SW 1271 (cell line): ENCODE results near the gene CHP1.
"Not testable (repeated sequence)": the region's sequence is repeated elsewhere in the genome, so short reads cannot be mapped to it uniquely, and the experiment has no call there.

Source experiments
- DNase-seq, 2 experiments: peaks; one replicate each; lab custom pipeline; 2025; lab: John Stamatoyannopoulos, UW

The CHP1 gene

DNA sequence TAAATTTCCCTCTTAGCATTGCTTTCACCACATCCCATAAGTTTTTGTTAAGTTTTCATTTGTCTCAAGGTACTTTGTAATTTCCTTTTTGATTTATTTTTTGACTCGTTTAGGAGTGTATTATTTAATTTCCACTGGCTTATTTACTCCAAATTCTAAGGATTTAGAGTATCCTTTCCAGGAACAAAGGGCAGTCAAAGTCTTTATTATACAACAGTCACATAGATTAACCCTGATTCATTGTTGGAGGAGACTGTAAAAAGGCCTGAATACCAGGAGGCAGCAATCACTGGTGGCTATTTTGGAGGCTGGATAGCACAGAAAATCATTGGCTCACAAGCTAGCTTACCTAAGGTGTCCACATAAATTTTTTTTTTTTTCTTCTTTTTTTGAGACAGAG, 61.5 kb downstream of the CHP1 start:
- no peak for DNase-seq

DNA sequence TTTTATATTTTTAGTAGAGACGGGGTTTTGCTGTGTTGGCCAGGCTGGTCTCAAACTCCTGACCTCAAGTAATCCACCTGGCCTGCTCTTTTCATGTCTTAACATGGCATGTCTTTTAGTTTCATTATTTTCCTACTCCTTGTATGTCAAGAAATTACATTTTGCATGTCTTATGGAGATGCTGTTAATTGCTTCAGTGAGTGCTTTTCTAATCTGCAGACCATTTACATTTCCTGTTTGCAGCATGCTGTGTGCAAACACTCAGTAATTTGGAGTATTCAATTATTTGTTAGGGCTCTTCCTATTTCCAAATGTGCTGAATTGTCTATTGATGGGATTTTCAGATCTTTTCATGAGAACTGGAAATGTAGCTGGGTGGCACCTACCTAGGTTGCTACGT, 70.1 kb downstream of the CHP1 start:
- not testable (repeated sequence) for DNase-seq

- no peak for DNase-seq
Measured at GRCh38 chr15:41301587-41301986, 70.5 kb downstream of the CHP1 start.

DNA sequence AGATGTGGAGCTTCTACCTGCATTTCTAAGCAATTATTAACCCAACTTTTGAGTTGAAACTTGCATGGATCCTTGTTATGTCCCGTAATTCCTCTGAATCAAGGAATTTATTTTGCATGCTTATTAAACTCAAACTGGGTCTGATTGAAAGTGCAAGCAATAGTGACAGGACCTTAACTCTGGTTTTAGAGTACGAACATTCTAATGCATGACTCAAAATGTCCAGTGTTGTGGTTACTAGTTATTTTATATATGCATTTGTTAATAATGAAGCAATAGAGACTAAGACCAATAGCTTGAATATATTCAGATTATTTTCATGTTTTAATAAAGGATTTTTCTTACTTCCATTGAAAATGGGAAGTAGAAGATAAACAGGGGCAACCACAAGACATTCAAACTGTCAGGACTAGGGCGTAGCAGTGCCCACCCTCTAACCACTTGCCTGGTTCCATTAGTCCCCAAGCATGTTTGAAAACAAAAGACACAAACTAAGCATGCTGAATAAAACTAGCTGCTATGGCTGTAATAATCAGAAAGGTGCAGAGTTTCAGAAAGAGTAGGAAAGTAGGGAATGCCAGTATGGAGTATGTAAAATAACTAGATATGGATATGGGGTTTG, 73.2 kb downstream of the CHP1 start:
- no peak for DNase-seq

- DNase-seq = no peak
Measured at GRCh38 chr15:41307679-41308078, 76.6 kb downstream of the CHP1 start.

DNA sequence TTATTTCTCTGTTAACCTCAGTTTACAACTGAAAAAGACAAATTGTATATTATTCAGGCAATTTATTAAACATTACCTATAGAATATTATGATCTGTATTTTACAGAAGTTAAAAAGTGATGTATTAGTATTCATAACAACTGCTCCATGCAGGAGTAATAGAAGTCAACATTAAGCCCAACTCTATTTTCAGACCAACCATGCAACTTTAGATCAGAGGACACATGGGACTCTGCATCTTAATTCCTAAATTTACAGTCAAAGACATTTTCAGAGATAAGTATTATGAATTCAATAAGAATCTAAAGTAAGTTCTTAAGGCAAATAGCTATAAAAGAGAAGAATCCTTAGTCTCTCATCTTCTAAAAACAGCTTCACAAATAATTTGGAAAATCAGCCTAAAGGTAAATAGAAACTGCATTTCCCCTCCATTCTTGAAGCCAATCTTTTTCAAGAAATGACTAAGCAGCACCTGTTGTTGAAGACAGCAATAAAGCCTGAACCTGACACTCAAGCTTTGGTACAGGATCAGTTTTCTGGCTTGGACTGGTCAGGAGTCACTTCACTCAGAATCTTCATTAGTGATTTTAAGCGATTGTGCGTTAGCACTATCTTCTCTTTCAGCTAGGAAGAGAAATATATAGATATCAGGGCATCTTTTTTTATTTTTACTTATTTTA, 78.3 kb downstream of the CHP1 start:
- no peak for DNase-seq

GRCh38 chr15:41320805-41321330, 89.8 kb downstream of the CHP1 start:
- not testable (repeated sequence) for DNase-seq

- DNase-seq = no peak
Measured at GRCh38 chr15:41323611-41324010, 92.5 kb downstream of the CHP1 start.

DNA sequence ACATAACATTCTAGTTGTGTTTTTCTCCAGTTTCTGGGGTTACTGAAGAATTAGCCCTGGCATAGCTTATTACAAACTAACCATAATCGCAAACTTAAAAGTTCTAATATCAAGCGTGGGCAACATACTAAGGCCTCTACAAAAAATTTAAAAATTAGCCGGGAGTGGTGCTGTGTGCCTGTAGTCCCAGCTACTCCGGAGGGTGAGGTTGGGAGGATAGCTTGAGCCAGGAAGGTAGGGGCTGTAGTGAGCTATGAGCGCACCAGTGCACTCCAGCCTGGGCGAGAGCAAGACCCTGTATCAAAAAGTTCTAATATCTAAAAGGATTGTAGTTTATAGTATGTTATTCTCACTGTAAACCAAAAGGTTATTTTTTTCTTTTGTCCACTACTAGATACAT, 100.2 kb downstream of the CHP1 start:
- DNase-seq = no peak
